AG09319 (cell line): ENCODE data around the gene MFSD6L.
A peak's percentile ranks its signal among the peaks of the same experiment; 100 is the strongest.

Experiments used
- DNase-seq: peaks from one replicate; pipeline ENCODE4 v3.0.0-alpha.2; 2010; ENCODE audit warnings: low read depth; ENCODE audit errors: extremely low read depth
- TF ChIP-seq, protein P1 (sequence below): IDR thresholded peaks from 2 replicates; pipeline ENCODE4 v1.5.1; 2011; ENCODE audit warnings: low read depth, mild to moderate bottlenecking, inconsistent platforms, low read length, moderate library complexity

Gene MFSD6L

GRCh38 chr17:8832711-8833352 is 33.7 kb upstream of the MFSD6L start:
- no peak for DNase-seq
- TF ChIP-seq, protein P1, sequence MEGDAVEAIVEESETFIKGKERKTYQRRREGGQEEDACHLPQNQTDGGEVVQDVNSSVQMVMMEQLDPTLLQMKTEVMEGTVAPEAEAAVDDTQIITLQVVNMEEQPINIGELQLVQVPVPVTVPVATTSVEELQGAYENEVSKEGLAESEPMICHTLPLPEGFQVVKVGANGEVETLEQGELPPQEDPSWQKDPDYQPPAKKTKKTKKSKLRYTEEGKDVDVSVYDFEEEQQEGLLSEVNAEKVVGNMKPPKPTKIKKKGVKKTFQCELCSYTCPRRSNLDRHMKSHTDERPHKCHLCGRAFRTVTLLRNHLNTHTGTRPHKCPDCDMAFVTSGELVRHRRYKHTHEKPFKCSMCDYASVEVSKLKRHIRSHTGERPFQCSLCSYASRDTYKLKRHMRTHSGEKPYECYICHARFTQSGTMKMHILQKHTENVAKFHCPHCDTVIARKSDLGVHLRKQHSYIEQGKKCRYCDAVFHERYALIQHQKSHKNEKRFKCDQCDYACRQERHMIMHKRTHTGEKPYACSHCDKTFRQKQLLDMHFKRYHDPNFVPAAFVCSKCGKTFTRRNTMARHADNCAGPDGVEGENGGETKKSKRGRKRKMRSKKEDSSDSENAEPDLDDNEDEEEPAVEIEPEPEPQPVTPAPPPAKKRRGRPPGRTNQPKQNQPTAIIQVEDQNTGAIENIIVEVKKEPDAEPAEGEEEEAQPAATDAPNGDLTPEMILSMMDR, result peak; percentile 30

GRCh38 chr17:8831234-8831849 is 32.2 kb upstream of the MFSD6L start:
- DNase-seq, result no peak

GRCh38 chr17:8830141-8830540 is 31.0 kb upstream of the MFSD6L start:
- TF ChIP-seq, protein P1, result no peak
- no peak for DNase-seq

More at GRCh38 chr17:8831234-8831849, 32.2 kb upstream of the MFSD6L start:
- TF ChIP-seq, protein P1, result no peak

GRCh38 chr17:8829036-8829941 is 30.1 kb upstream of the MFSD6L start:
- DNase-seq, result no peak
- TF ChIP-seq, protein P1, result no peak

DNA sequence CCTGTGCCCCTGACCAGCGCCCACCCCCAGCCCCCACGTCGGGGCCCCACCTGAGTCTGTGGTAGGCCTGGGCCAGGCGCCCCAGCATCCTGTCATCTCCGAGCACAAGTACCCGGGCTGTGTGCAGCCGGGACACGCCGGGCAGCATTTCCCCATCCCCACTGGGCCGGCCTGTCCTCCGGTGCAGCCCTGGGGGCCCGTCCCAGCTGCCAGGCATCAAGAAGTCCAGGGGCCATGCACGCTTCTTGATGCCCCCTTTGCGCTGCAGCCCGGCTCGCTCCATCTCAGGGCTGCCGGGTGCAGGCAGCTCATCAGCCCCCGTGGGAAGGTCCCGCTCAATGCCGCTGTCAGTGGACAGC is 29.3 kb upstream of the MFSD6L start:
- TF ChIP-seq, protein P1, result no peak
- DNase-seq, result no peak

DNA sequence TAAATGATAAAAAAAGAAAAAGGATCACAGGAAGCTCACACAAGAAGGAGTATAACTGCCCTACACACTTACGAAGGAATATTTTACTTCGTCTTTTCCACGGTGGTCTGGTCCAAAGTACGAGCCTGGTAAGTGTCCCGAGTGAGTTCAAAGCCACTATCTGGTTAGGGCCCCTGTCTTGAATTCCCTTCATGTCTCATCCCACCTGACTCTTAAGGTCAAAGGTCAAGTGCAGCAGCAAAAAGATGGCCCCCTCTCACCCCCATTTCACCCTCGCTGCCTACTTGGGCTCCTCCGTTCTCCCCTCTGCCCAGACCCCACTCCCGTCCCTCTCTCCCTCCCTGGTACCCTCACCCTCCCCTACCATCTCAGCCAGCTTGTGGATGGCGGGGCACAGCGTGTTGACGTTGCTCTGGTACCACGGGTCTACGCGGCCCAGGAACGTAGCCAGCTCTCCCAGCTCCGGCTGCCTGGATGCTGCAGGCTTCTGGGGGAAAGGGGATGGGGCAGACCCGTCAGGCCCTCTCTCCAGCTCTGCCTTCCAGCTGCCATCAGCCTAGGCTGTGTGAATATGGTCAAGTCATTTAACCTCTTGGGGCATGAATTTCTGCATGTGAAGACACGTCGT is 27.8 kb upstream of the MFSD6L start:
- TF ChIP-seq, protein P1, result no peak
- DNase-seq, result no peak
